SIG-M5 treated with dmso at 0.1 percent for 504 hours (cell line): ENCODE data around the gene PTBP1.

Source experiments
- DNase-seq: peaks from one replicate; lab custom pipeline; 2025; ENCODE audit not compliant: unreplicated experiment; lab: John Stamatoyannopoulos, UW

PTBP1 gene

DNA sequence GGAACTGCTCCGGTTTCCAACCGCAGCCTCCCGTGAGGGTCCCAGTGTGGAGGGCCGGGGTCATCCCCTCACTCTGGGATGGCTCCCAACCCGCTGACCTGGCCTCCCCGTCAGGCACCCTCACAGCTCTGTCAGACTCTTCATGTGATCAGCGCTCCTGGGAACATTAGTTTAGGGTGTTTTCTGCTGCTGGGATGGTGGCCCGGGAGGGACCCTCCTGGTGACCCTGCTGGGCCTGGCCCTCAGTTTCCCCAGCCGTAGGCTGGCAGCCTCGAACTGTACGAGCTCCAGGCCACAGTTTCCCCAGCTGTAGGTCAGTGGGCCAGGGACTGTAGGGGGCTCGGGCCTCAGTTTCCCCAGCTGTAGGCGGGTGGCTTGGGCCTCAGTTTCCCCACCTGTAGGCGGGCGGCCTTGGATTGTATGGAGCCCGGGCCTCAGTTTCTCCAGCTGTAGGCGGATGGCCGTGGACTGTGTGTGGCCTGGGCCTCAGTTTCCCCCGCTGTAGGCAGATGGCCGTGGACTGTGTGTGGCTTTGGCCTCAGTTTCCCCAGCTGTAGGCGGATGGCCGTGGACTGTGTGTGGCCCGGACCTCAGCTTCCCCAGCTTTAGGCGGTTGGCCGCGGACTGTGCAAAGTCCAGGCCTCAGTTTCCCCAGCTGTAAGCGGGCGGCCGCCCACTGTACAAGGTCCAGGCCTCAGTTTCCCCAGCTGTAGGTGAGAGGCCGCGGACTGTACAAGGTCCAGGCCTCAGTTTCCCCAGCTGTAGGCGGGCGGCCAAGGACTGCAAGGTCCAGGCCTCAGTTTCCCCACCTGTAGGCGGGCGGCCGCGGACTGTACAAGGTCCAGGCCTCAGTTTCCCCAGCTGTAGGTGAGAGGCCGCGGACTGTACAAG lies 1.3 kb upstream of the PTBP1 start:
- no peak for DNase-seq

DNA sequence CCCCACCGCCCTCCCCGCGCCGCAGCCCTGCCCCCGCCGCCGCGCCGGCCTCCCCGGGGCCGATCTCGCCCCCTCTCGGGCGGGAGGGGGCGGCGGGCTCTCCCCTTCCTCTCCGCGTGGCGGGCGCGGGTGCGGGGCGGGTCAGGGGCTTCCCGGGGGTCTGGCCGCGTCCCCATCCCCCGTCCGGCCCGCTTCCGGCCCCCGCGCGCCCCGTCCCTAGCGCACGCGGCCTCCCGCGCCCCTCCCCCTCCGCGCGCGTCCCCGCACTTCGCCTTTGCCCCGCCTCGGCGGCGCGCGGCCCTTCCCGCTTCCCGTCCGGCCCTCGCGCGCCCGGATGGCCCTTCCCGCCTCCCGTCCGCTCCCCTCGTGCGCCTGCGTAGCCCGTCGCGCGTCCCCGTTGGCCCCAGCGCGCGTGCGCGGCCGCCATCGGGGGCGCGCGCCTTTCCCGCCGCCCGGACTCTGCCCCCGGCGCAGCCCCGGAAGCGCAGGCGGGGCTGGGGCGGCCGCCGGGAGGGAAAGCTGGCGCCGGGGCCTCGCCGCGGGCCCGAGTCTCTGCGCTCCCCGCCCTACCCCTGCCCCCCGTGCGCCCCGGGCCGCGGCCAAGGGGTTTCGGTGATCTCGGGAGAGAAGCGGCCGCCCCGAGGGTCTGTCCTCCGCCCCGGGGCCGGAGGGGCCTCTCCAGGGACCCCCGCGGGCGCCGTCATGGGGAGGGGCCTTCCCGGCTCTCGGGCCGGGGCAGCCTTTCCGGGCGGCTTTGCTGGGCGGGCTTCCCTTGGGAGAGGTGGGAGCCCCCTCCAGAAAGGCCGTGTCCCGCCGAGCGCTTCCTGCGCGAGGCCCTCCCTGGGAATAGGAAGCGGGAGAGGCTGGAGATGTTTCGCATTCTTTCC lies 519 bp downstream of the PTBP1 start:
- peak; percentile 73 for DNase-seq

DNA sequence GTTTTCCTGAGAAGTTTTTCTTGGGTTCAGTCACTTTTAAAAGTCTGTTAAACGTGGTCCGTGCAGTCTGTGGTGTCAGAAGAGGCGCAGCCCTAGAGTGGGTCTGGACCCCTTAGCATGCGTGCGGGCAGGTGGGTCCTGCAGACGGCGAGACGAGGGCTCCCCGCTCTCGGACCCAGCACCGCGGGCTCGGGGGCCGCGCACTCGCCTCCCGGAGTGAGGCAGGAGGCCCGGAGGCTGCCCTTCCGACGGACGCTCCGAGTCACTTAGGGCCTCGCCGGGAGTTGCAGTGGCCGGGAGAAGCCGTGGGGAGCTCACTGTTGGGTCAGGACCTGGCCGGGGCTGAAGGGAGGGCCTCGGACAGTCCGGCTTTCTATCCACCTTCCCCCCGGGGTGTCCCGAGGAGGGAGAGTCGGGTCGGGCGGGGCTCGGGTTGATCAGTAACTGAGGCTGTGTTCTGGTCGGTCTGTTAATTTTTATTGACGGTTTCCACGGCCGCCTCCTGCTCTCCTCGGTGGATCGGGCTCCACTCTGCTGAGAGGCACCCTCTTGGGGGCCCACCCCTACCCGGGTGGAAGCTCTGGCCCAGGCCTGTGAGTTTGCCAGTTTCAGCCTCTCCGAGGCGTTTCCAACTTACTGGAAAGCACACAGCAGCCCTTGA lies 1.3 kb downstream of the PTBP1 start:
- no peak for DNase-seq

DNA sequence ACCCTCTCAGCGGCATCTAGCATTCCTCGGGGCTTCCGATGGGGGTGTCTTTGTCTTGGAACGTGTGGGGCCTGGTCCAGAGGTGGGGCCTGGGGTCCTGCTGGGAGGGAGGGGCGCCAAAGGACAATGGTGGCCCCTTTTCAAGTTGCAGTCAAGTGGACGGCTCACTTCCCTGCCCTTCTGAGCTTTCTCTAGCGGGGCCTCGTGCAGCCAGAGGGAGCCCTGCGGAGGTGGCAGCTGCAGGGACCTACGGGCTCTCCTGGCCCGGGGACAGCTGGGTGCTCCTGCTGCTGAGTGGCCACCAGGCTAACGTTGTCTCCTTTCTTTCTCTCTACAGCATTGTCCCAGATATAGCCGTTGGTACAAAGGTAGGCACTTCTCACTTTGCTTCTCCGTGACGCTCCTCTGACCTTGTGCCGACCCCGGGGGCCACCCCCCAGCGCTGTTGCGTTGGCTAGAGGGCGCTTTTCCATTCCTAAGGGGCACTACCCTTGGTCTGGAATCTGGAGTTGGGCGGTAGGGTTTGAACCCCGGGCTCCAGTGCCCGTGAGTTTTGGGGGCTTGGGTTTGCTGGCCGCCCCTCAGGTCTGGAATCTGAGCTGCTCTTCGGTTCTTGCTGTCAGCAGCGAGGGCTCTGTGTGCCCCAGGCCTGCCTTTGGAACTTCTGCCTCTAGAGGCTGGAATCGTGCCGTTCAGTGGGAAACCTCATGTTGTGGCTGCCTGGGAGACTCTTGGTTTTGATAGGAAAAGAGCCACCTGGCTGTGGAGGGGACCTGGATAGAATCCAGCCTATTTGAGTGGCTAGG lies 2.0 kb downstream of the PTBP1 start:
- peak; percentile 41 for DNase-seq

DNA sequence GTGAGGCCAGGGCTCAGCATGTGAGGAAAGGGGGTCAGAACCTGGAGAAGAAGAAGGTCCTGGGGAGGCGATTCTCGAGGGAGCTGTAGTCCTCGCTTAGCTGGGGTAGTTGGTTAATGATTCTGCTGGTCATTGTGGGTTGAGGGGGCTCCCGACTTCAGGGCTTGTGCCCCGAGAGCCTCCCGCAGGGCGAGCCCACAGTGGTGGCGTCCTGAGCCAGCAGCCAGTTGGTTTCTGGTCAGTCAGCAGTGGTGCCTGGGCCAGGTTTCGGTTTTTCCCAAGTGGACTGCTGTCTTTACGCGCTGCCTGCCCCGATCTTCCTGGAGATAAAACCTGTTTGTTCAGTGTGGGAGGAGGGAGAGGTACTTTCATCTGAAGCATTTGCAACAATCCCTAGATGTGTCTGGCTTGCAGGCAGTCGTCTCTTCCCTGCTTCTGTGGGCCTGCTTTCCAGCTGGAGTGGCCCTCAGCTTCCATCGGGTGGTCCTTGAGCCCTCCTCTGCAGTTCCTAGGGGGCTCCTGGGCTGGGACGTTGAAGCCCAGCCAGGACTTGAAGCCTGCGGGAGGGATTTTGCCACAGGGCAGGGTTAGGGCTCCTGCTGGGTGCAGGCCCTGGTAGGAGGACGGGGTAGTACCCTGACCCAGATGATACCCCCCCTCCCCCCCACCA lies 3.2 kb downstream of the PTBP1 start:
- DNase-seq: no peak

DNA sequence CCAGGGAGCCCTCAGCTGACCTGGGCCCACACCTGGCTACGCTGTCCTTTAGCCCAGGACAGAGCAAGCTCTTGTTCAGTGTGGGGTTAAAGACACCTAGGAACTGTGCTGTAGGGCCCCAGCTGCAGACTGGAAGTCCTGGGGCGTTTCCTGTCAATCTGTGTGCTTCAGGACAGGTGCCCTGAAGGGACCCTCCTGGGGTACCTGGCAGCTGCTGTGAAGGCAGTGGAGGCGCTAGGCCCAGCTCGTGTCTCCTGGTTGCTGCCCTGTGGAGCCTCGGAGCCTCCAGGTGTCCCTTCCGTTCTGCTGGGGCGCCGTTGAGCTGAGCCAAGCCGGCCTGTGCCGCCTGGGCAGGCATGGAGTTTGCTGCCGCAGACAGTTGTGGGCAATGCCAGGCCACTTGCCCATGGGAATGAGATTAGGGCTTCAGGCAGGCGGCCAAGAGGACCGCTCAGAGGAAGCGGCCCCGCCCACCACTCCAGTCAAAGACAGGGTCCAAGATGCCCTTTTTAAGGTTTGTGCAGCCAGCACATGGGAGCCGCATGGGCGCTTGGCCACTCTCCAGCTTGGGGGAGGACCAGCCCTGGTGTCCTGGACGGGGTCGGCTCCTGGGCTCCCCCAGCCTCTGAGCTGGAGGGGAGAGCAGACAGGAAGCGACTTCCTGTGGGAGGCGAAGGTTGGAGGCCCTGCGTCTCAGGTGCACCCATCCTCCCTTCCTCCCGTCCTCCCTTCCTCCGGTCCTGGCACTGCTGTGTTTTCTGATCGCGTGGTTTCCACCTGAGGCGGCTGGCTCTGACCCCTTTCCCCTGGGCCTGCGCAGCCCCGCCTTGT lies 4.0 kb downstream of the PTBP1 start:
- DNase-seq: no peak

DNA sequence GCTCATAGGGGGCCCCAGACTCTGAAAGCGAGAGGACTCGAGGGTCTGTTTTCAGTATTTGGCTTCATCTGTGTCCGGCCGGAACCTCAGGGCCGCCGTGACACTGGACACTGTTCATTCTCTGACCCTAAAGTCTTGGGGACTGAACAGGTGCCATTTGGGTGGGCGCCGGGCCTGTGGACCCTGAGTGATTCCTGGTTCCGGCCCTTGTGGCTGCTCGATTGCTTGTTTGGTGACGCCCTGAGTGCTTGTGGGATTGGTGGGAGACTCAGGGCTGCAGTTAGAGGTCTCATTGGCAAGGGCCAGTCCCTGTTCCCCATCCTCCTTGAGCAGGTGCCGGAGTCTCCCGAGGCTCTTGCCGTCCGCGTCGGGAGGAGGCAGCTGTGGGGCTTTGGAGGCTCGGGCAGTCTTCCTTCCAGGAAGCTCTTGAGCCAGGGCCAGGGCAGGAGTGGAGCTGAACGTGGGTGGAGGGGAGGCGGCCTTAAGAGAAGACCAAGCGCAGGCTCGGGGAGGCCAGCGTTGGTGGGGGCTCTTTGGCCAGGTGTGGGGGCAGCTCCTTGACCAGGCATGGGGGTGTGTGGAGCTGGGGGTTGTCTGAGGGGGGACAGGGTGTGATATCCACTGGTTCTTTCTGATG lies 4.7 kb downstream of the PTBP1 start:
- no peak for DNase-seq

DNA sequence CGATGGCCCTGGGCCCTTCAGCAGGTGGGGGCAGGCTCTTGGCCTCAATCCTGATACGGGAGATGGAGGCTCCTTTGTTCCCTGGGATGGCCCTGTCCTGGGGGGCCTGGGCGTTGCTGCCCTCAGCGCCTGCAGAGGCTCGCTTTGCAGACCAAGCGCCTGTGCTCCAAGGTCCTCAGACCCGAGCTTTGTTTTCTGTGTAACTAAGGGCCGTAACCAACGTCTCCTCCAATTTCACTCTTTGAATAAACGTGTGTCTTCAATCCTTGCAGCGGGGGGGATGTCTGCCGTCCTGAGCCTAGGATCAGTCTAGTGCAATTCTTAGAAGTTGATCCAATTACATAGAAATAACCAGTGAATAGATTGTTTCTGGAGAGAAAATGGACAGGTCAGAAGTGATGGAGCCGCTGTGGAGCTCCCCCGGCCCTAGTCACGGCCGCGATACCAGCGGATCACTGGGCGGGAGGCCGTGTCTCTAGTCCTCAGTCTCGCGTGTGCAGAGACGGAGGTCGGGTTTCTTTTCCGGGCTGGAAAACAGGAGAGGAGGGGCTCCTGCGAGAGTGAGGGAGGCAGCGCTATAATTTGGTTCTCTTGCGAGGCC lies 5.3 kb downstream of the PTBP1 start:
- DNase-seq: no peak

DNA sequence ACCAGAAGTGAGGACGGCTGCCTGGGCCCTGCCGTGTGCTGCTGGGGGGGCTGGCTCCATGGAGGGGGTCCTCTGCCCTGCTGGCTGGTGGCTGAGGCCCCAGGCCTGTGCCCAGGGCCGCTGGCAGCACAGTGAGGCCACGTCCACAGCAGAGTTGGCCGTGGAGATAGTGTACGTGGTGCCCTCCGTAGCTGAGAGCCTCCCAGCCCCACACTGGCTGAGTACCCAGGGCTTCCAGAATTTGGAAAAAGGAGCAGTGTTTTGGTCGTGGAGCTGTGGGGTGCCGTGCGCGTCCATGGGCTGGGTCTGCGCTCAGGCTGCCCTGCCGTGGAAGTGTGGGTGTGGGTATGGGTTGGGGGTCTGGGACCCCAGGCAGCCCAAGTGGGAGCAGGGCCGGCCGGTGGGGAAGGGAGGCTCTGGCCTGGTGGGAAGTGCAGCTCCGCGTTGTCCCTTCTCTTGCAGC lies 5.9 kb downstream of the PTBP1 start:
- DNase-seq: no peak

DNA sequence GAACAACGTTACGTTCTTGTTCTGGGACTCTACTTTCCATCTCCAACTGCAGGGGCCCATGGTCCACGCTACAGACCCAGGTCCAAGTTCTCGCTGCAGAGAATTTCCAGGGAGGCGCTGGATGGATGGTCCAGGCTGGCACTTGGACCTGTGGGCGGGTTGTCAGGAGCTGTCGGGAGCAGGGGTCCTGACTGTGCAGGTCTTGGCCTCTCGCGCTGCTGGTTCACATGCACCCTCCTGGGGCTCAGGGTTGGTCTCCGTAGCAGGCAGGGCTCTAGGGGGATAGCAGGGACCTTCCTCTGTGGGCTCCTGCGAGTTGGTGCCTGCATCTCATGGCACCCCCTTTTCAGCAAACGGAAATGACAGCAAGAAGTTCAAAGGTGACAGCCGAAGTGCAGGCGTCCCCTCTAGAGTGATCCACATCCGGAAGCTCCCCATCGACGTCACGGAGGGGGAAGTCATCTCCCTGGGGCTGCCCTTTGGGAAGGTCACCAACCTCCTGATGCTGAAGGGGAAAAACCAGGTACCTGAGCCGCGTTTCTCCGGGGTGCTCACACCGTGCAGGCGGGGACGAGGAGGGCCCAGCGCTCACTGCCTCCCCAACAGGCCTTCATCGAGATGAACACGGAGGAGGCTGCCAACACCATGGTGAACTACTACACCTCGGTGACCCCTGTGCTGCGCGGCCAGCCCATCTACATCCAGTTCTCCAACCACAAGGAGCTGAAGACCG lies 6.6 kb downstream of the PTBP1 start:
- no peak for DNase-seq

DNA sequence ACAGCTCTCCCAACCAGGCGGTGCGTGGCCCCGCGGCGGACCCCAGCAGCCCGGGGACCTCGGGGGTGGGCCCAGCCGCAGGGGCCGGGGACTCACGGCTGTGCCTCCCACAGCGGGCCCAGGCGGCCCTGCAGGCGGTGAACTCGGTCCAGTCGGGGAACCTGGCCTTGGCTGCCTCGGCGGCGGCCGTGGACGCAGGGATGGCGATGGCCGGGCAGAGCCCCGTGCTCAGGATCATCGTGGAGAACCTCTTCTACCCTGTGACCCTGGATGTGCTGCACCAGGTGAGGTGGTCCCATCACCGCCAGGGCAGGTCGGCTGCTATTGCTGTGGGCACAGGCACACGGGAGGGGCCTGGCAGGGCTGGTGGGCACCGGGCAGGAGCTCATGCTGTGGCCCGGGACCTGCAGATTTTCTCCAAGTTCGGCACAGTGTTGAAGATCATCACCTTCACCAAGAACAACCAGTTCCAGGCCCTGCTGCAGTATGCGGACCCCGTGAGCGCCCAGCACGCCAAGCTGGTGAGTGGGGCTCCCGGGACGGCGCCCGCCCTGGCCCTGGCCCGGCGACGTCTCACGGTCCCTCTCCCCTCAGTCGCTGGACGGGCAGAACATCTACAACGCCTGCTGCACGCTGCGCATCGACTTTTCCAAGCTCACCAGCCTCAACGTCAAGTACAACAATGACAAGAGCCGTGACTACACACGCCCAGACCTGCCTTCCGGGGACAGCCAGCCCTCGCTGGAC lies 7.3 kb downstream of the PTBP1 start:
- DNase-seq: no peak

DNA sequence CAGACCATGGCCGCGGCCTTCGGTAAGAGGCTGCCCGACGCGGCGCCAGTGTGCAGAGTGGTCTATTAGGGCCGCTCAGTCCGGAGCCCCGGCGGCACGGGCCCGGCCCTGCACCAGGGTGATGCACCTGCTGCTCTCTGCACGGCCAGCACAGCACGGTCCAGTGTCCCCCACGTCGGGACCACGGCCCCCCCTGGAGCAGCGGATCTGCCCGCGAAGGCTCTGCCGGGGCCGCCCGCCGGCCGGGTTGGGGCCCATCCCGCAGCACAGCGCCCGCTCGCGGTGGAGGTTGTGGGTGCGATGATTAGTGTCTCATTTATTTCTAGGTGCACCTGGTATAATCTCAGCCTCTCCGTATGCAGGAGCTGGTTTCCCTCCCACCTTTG lies 7.9 kb downstream of the PTBP1 start:
- DNase-seq: no peak

DNA sequence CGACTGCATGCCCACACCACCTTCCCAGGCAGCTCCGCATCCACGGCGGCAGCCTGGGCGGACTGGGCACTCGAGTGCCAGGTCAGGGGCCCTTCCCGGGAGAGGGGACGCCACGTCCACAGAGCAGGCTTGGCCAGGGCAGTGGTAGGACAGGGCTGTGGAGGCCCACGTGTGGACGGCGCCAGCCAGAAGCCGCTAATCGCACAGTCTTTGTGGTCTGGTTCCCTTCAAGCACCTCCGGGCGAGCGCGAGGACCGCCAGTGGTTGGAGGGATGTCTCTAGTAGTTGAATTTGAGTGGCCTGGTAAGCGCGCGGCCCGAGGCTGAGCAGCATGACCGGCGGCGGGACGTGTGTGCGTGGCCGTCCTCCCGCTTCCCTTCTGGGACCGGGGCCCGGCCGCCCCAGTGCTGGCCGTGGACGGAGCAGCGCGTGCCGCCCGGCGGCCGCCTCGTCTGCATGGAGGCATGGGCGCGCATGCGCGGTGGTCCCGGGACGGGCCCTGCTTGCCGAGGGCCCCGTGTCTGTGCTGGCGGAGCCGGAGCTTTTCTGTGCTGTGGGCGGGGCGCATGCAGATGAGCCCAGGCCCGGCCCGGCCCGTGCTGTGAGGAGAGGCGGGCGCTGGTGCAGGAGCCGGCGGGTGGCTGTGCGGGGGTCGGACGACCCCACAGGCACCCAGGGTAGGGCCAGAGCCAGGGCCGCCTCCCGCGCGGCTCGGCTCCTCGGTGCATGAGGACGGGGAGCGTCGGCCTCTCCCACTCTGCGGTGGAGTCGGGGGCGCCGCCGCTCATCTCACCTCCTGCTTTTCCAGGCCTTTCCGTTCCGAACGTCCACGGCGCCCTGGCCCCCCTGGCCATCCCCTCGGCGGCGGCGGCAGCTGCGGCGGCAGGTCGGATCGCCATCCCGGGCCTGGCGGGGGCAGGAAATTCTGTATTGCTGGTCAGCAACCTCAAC lies 8.6 kb downstream of the PTBP1 start:
- DNase-seq: no peak

DNA sequence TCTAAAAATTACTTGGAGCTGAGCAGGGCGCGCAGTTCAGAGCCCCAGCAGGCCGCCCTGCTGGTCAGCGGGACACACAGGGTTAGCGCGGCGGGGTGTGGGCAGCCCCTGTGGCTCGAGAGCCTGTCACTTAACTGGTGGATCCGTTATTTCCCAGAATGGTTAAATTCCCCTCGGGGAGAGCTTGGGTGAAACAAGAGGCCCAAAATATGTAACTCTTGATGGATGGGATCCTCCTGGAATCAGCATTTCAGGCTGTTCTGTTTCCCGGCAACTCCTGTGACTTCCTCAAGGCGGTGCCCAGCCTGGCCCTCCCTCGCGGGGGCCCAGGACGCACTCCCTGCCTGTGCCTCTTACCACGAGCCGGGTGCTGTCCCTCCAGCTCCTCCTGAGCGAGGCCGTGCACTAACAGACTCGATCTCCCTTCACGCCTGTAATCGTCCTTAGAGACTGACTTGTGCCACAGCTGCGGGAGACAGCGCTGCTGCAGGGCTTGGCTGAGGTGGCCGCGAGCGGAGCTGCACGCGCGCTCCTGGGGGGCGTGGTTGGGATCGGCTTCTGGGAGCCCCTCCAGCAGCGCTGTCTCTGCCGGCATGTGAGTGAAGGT lies 9.7 kb downstream of the PTBP1 start:
- DNase-seq: no peak

DNA sequence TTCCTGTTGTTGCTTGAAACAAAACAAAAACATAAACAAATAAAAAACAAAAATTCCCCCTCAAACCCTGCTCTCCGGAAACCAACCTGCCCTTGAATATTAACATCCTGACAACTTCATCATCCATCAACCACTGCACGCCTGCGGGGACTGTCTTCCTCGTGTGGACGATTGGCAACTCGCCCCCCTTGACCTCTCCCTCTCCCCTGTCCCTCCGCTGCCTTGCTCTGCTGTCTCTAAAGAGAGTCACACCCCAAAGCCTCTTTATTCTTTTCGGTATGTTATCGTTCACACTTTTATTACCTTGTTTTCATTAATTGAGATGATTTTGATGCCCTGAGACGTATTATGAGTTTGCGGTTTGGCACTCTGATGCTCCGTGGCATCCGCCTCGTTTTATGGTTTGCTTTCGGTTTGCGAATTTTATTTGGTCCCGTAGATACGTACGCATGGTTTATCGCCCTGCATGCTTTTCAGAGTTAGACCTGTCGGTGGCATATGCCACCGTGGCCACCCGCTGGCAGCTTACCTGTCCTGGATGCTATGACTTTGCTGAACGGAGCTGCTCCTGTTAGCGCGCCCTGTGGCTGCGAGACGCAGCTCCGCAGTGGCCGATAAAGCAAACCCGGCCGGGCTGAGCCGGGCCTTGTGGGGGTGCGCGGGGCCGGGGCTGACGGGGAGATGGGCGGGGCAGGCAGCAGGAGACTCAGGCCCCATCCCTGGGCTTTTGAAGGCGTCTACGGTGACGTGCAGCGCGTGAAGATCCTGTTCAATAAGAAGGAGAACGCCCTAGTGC lies 10.6 kb downstream of the PTBP1 start:
- no peak for DNase-seq
